ENCODE data around the gene SH2D1B. TPM values are rescaled to one million over a fixed set of nuclear protein-coding genes. Genes with fewer than 3 reads are reported as not detected.

Gene SH2D1B
- total and polyA plus RNA-seq, 9 of the 15 experiments (the other 6 are each of a cell fraction or from before 2014, with no cell fraction given), result 5.6 to 19.6 (median 9.7) TPM

- TF ChIP-seq PBX2 (CRISPR knock-in tag; IDR thresholded peaks at IDR 0.05; ENCODE audit: low read depth) (no peak), PBX2 (tag; conservative IDR thresholded peaks at IDR 0.05; ENCODE audit: low read depth) (peak; percentile 76), GATAD2B (IDR thresholded peaks at IDR 0.05; ENCODE audit: borderline replicate concordance) (peak; percentile 13; the same call in 1 of the 2 replicates), ZNF24 (IDR thresholded peaks at IDR 0.05) (peak; percentile 98), ELF4 (CRISPR knock-in tag; IDR thresholded peaks at IDR 0.05) (peak; percentile 90; the same call in 1 of the 2 replicates), E2F8 (IDR thresholded peaks at IDR 0.05; ENCODE audit: low read depth, partially characterized antibody) (peak; percentile 22), HDGF (IDR thresholded peaks at IDR 0.05) (peak; percentile 95), RAD21 (CRISPR knock-in tag; conservative IDR thresholded peaks at IDR 0.05 in 1 of 2, IDR thresholded peaks at IDR 0.05 in 1 of 2) (peak; percentile 89 to 98), ILK (tag; IDR thresholded peaks at IDR 0.05; ENCODE audit: borderline replicate concordance, low read depth) (no peak), MAFK (IDR thresholded peaks at IDR 0.05; ENCODE audit: low read length) (0 out of 2 replicates have a peak, but pooled peaks have one; percentile 23), THRAP3 (IDR thresholded peaks at IDR 0.05; ENCODE audit: borderline replicate concordance) (peak; percentile 97), POLR3A (IDR thresholded peaks at IDR 0.05; ENCODE audit: borderline replicate concordance, extremely low read depth, insufficient read depth, insufficient read length) (no peak), DACH1 (IDR thresholded peaks at IDR 0.05; ENCODE audit: partially characterized antibody) (peak; percentile 57), NRF1 (conservative IDR thresholded peaks at IDR 0.05 in 1 of 2, IDR thresholded peaks at IDR 0.05 in 1 of 2) (no peak)
- TF ChIP-seq, protein P1, sequence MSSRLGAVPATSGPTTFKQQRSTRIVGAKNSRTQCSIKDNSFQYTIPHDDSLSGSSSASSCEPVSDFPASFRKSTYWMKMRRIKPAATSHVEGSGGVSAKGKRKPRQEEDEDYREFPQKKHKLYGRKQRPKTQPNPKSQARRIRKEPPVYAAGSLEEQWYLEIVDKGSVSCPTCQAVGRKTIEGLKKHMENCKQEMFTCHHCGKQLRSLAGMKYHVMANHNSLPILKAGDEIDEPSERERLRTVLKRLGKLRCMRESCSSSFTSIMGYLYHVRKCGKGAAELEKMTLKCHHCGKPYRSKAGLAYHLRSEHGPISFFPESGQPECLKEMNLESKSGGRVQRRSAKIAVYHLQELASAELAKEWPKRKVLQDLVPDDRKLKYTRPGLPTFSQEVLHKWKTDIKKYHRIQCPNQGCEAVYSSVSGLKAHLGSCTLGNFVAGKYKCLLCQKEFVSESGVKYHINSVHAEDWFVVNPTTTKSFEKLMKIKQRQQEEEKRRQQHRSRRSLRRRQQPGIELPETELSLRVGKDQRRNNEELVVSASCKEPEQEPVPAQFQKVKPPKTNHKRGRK (tag; IDR thresholded peaks at IDR 0.05), result peak; percentile 98
- TF ChIP-seq, protein P2, sequence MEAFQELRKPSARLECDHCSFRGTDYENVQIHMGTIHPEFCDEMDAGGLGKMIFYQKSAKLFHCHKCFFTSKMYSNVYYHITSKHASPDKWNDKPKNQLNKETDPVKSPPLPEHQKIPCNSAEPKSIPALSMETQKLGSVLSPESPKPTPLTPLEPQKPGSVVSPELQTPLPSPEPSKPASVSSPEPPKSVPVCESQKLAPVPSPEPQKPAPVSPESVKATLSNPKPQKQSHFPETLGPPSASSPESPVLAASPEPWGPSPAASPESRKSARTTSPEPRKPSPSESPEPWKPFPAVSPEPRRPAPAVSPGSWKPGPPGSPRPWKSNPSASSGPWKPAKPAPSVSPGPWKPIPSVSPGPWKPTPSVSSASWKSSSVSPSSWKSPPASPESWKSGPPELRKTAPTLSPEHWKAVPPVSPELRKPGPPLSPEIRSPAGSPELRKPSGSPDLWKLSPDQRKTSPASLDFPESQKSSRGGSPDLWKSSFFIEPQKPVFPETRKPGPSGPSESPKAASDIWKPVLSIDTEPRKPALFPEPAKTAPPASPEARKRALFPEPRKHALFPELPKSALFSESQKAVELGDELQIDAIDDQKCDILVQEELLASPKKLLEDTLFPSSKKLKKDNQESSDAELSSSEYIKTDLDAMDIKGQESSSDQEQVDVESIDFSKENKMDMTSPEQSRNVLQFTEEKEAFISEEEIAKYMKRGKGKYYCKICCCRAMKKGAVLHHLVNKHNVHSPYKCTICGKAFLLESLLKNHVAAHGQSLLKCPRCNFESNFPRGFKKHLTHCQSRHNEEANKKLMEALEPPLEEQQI (IDR thresholded peaks at IDR 0.05), result peak; percentile 66; the same call in 1 of the 2 replicates
Measured at GRCh38 chr1:162391790-162392563, 20.0 kb downstream of the SH2D1B start (continued).
